ENCODE results near the gene S100A10.

DNA sequence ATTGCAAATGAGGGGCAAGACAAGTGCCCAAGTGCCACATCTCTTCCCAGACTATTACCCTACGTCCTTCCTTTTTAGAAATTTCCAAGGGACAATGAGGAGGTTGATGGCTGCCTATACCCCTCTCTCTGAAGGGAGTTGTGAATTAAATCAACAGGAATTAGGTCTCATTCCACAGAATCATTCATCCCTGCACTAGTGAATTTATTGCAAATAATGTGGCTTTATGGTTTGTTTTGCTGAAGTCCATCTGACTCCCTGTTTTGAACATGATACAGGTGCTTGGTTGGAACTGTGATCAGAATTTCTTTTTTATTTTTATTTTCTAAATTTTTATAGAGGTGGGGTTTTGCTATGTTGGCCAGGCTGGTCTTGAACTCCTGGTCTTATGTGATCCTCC, 50.1 kb downstream of the S100A10 start:
- TF ChIP-seq CTCF (IDR thresholded peaks at IDR 0.05) (no peak), POLR2A (IDR thresholded peaks at IDR 0.05) (no peak)

All from thyroid gland (tissue), 4 donors.